Neural crest cell (in vitro differentiated cells): Measurements from ENCODE around the gene CDR2L. TPM values are rescaled to one million over a fixed set of nuclear protein-coding genes. Genes with fewer than 3 reads are reported as not detected.
A peak's percentile ranks its signal among the peaks of the same experiment; 100 is the strongest.

Source experiments
- DNase-seq: peaks from one replicate; pipeline ENCODE4 v3.0.0; 2021; ENCODE audit warnings: low read depth, mixed read lengths, low spot score
- H3K27ac Mint-ChIP-seq: one replicate; pipeline ENCODE4 v1.8.0; 2021; ENCODE audit warnings: mild to moderate bottlenecking, mixed read lengths; ENCODE audit not compliant: unreplicated experiment
- H3K27me3 Mint-ChIP-seq: 2 replicates; pipeline ENCODE4 v1.8.0; 2021; ENCODE audit warnings: low read depth, mild to moderate bottlenecking, mixed read lengths
- H3K36me3 Mint-ChIP-seq: 2 replicates; pipeline ENCODE4 v1.8.0; 2021; ENCODE audit warnings: low read depth, mild to moderate bottlenecking, mixed read lengths
- H3K4me1 Mint-ChIP-seq: 2 replicates; pipeline ENCODE4 v1.8.0; 2021; ENCODE audit warnings: mixed read lengths
- H3K4me3 Mint-ChIP-seq: one replicate; pipeline ENCODE4 v1.8.0; 2021; ENCODE audit warnings: mild to moderate bottlenecking, mixed read lengths
- H3K9me3 Mint-ChIP-seq: 2 replicates; pipeline ENCODE4 v1.8.0; 2021; ENCODE audit warnings: mixed read lengths
- CTCF ChIP-seq: fragments of 200-600 bp; sonication (generic); conservative IDR thresholded peaks from 2 replicates; pipeline ENCODE4 v1.5.0; 2021; ENCODE audit warnings: antibody characterized with exemption, mild to moderate bottlenecking
- total RNA-seq: library from RNA; stranded (reverse); gene quantifications from 2 replicates; pipeline ENCODE4 v1.2.1, GENCODE V29; 2021

Gene CDR2L
- total RNA-seq, 1 donor from 2014 or later: 24.1 TPM

GRCh38 chr17:75046407-75047289 lies 59.2 kb downstream of the CDR2L start, which contains the start of the genes ATP5PD and KCTD2:
ATP5PD (minus strand) TSS chr17:75046969; CDS start chr17:75042650, 4,319 bp downstream.
KCTD2 (plus strand) TSS chr17:75047225; CDS start chr17:75047251, 26 bp downstream.
- Mint-ChIP-seq H3K36me3 (no peaks in the 10 kb centered on the region), H3K9me3 (no peaks in the 10 kb centered on the region), H3K27ac (peak within 1 kb of the TSS; percentile 97), H3K27me3 (no peaks in the 10 kb centered on the region), H3K4me3 (peak within 1 kb of the TSS; percentile 99), H3K4me1 (peaks cover 41% of the 10 kb centered on the region)
- TF ChIP-seq CTCF: no peak
- peak; percentile 89 for DNase-seq

GRCh38 chr17:75047398-75048098 lies 60.1 kb downstream of the CDR2L start:
- peak overlapping the region; percentile 97 for H3K27ac Mint-ChIP-seq
- no peak for TF ChIP-seq CTCF
- peak overlapping the region; percentile 98 for H3K4me3 Mint-ChIP-seq
- no peak for DNase-seq
- H3K9me3 Mint-ChIP-seq: no peaks in the 10 kb centered on the region
- peaks cover 41% of the 10 kb centered on the region for H3K4me1 Mint-ChIP-seq
- no peaks in the 10 kb centered on the region for H3K27me3 Mint-ChIP-seq
- peaks cover 2% of the 10 kb centered on the region for H3K36me3 Mint-ChIP-seq

GRCh38 chr17:75048249-75048878 lies 60.9 kb downstream of the CDR2L start:
- Mint-ChIP-seq H3K4me3 (peak overlapping the region; percentile 98), H3K36me3 (peaks cover 6% of the 10 kb centered on the region), H3K27ac (no peak overlapping the region), H3K9me3 (no peaks in the 10 kb centered on the region), H3K4me1 (peaks cover 41% of the 10 kb centered on the region), H3K27me3 (no peaks in the 10 kb centered on the region)
- no peak for DNase-seq
- TF ChIP-seq CTCF: no peak

GRCh38 chr17:75049057-75049456 lies 61.6 kb downstream of the CDR2L start:
- H3K4me3 Mint-ChIP-seq: peak overlapping the region; percentile 98
- H3K27ac Mint-ChIP-seq: no peak overlapping the region
- H3K27me3 Mint-ChIP-seq: no peaks in the 10 kb centered on the region
- H3K4me1 Mint-ChIP-seq: peaks cover 38% of the 10 kb centered on the region
- H3K36me3 Mint-ChIP-seq: peaks cover 6% of the 10 kb centered on the region
- no peak for DNase-seq
- no peaks in the 10 kb centered on the region for H3K9me3 Mint-ChIP-seq
- no peak for TF ChIP-seq CTCF

- Mint-ChIP-seq H3K4me1 (peaks cover 35% of the 10 kb centered on the region), H3K4me3 (peak overlapping the region; percentile 98), H3K27me3 (no peaks in the 10 kb centered on the region), H3K27ac (no peak overlapping the region), H3K9me3 (no peaks in the 10 kb centered on the region), H3K36me3 (peaks cover 6% of the 10 kb centered on the region)
- DNase-seq: no peak
- no peak for TF ChIP-seq CTCF
These were observed 62.3 kb downstream of the CDR2L start for GRCh38 chr17:75049706-75050105.
